Kidney (tissue), 14 donors: ENCODE measurements around the gene VASH2. TPM values are rescaled to one million over a fixed set of nuclear protein-coding genes. Genes with fewer than 3 reads are reported as not detected.
"Not testable (repeated sequence)": the region's sequence is repeated elsewhere in the genome, so short reads cannot be mapped to it uniquely, and the experiment has no call there.

Experiments
- DNase-seq, 5 donors: peaks; one replicate each; pipeline ENCODE4 v3.0.0-alpha.2; 2013 to 2020
- FAIRE-seq: peaks from 2 replicates; lab custom pipeline; 2012; peaks lifted over from hg19 to GRCh38; lab: Jason Lieb, UNC
- H3K27ac ChIP-seq, 2 donors: one replicate each; pipeline ENCODE4 v1.7.0; 2013; ENCODE audit warnings: low read depth in 2 of 2, low read length in 2 of 2, inconsistent platforms in 1 of 2
- H3K27me3 ChIP-seq: one replicate; pipeline ENCODE4 v1.7.1; 2013; ENCODE audit warnings: low read length, inconsistent platforms; ENCODE audit not compliant: control insufficient read depth, insufficient read depth
- H3K36me3 ChIP-seq, 3 donors: one replicate each; pipeline versions ENCODE4 v1.7.0 to v1.7.1; 2013; ENCODE audit warnings: low read length in 3 of 3, control low read depth in 1 of 3, inconsistent platforms in 1 of 3; ENCODE audit not compliant: insufficient read depth in 3 of 3, control insufficient read depth in 2 of 3
- H3K4me1 ChIP-seq, 3 donors: one replicate each; pipeline versions ENCODE4 v1.7.0 to v1.7.1; 2013; ENCODE audit warnings: low read length in 3 of 3, inconsistent platforms in 1 of 3, low read depth in 1 of 3; ENCODE audit not compliant: control insufficient read depth in 2 of 3, insufficient read depth in 2 of 3
- H3K4me3 ChIP-seq, 3 donors: one replicate each; pipeline versions ENCODE4 v1.7.0 to v1.8.1; 2013; ENCODE audit warnings: low read length in 3 of 3, control low read depth in 1 of 3, inconsistent platforms in 1 of 3
- H3K9ac ChIP-seq, 3 donors: one replicate each; pipeline versions ENCODE4 v1.7.0 to v1.7.1; 2013; ENCODE audit warnings: low read length in 3 of 3, control low read depth in 1 of 3, inconsistent platforms in 1 of 3
- H3K9me3 ChIP-seq, 3 donors: one replicate each; pipeline versions ENCODE4 v1.7.0 to v1.7.1; 2013; ENCODE audit warnings: low read length in 3 of 3, control low read depth in 1 of 3, inconsistent platforms in 1 of 3; ENCODE audit not compliant: control insufficient read depth in 2 of 3, insufficient read depth in 1 of 3
- CTCF ChIP-seq: IDR thresholded peaks from 3 replicates; pipeline ENCODE4 v1.5.1; 2012; ENCODE audit warnings: mild to moderate bottlenecking, moderate library complexity, borderline replicate concordance; ENCODE audit not compliant: insufficient read depth; ENCODE audit errors: extremely low read depth
- intact Hi-C: fragments of 100-400 bp; cut with DNase I; formaldehyde crosslinking; loops from one replicate; pipeline ENCODE4 v1.11.1; 2022
- polyA plus RNA-seq: library from polyadenylated mRNA; stranded (reverse); fragments of 350-450 nt; fragmentation: Illumina TruSeq; extraction: RNeasy Lipid Tissue Mini Kit (QIAGEN cat#74804); gene quantifications from one replicate; pipeline ENCODE4 v1.2.3, GENCODE V29; 2014; ENCODE audit warnings: low read depth, low replicate concordance; ENCODE audit not compliant: insufficient read depth
- total RNA-seq: library from RNA; stranded (reverse); fragmentation: NEBNext Ultra II Directional; extraction: Animal tissue kit (Norgen Biotek cat#: 25700); gene quantifications from one replicate; pipeline ENCODE4 v1.2.1, GENCODE V29; 2021
- donor health status: control.
- donor health status: control.
- donor health status: control.
- donor health status: control.
- donor health status: control.
- donor health status: DM: yes; HTN: yes; CAD: no.
- donor health status: Normal renal cell carcinoma (clear cell type).

Gene VASH2
- total and polyA plus RNA-seq, 2 donors from 2014 or later, result 0.57 TPM; not detected in 1

DNA sequence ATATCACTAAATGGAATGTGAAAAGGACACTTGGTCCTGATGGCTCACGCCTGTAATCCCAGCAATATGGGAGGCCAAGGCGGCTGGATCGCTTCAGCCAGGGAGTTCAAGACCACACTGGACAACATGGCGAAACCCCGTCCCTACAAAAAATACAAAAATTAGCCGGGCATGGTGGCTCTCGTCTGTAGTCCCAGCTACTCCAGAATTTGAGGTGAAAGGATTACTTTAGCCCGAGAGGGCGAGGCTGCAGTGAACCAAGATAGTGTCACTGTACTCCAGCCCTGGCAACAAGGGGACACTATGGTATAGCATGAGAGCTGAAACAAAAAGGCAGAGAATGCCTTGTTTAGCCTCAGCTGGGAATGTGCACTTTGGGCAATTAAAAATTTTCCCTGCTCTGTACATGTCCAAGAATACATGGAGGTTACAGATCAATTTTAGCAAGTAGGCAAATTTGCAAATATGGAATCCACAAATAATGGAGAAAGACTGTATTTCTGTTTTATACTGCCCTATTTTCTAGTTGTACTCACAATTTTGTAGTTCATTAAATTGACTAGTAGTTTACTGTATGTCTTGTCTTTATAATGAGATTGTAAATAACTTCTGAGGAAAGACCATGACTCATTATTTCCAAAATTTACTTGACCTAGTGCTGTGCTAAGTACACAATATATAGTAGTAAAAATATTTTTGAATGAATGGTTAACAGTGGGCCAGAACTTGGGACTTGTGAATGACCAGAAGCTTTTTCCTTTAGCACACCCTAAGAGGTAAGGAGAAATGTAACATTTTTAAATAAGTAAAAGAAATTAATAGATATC, 67.3 kb downstream of the VASH2 start:
- FAIRE-seq, result no peak
- Histone ChIP-seq H3K27ac (no peak overlapping the region), H3K9ac (no peak overlapping the region), H3K36me3 (no peaks in the 10 kb centered on the region), H3K27me3 (no peaks in the 10 kb centered on the region), H3K4me1 (peaks cover 0 to 3% (median 0%) of the 10 kb centered on the region in 3 donors), H3K9me3 (no peaks in the 10 kb centered on the region), H3K4me3 (no peak overlapping the region)
- intact Hi-C loops, result no loop called here
- no peak for DNase-seq
- TF ChIP-seq CTCF, result no peak

- TF ChIP-seq CTCF, result no peak
- Histone ChIP-seq H3K9ac (no peak overlapping the region), H3K27ac (no peak overlapping the region), H3K4me3 (no peak overlapping the region), H3K9me3 (no peaks in the 10 kb centered on the region), H3K27me3 (no peaks in the 10 kb centered on the region), H3K4me1 (peaks cover 0 to 2% (median 0%) of the 10 kb centered on the region in 3 donors), H3K36me3 (no peaks in the 10 kb centered on the region)
- FAIRE-seq, result no peak
- intact Hi-C loops, result no loop called here
- DNase-seq, result no peak
Measured at GRCh38 chr1:213019450-213019849, 69.1 kb downstream of the VASH2 start.

GRCh38 chr1:213020016-213020415, 69.7 kb downstream of the VASH2 start:
- H3K4me1 ChIP-seq, result no peaks in the 10 kb centered on the region
- TF ChIP-seq CTCF, result no peak
- intact Hi-C loops, result no loop called here
- no peak overlapping the region for H3K27ac ChIP-seq
- no peak overlapping the region for H3K9ac ChIP-seq
- no peak for FAIRE-seq
- no peak overlapping the region for H3K4me3 ChIP-seq
- no peaks in the 10 kb centered on the region for H3K27me3 ChIP-seq
- no peaks in the 10 kb centered on the region for H3K9me3 ChIP-seq
- H3K36me3 ChIP-seq, result no peaks in the 10 kb centered on the region
- no peak for DNase-seq

DNA sequence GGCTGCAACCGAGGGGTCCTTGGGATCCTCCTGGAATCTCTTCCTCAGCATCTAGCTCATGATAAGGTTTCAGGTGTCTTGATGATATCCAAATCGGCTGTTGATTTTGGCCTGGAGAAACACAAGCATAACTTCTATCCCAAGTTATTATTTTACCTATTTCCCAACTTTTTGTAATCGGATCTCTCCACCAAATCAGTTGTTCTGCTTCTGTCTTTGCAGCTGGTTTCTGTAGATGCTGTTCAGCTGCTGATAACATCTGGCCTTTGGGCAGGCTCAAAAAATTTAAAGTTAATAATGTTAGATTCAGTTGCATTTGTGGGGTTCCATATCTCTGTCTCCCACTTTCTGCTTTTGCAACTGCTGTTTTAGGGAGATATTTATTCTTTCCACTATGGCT, 76.7 kb downstream of the VASH2 start:
- H3K9ac ChIP-seq, H3K4me3 ChIP-seq, H3K36me3 ChIP-seq, intact Hi-C loops, FAIRE-seq, H3K9me3 ChIP-seq, H3K4me1 ChIP-seq, H3K27me3 ChIP-seq, H3K27ac ChIP-seq, DNase-seq: not testable (repeated sequence)
